GM12878 (cell line): ENCODE results near the gene TMEM144. TPM values are rescaled to one million over a fixed set of nuclear protein-coding genes. Genes with fewer than 3 reads are reported as not detected.

Experiments
- ATAC-seq: fragments of 200-7000 bp; cut with Tn5 transposase; 3 replicates; pipeline ENCODE4 v1.9.1; 2020; ENCODE audit warnings: mild to moderate bottlenecking, moderate library complexity
- BruUV-seq: library from RNA; stranded (reverse); fragments of 400-500 nt; replicated peaks from 2 replicates; lab custom pipeline; 2021; lab: Mats Ljungman, UMichigan
- CTCF ChIA-PET: fragments of 300-600 bp; sonication (Branson Sonifier 250); formaldehyde crosslinking; extraction: SDS; loops from one replicate; lab custom pipeline; 2021; ENCODE audit warnings: inconsistent platforms; lab: Yijun Ruan, JAX
- POLR2A ChIA-PET: fragments of 350-600 bp; formaldehyde crosslinking; extraction: SDS; loops from one replicate; lab custom pipeline; 2021; ENCODE audit warnings: inconsistent platforms; lab: Charles Lee
- RAD21 ChIA-PET: fragments of 300-600 bp; sonication (Branson Sonifier 250); formaldehyde crosslinking; loops from one replicate; lab custom pipeline; 2023; ENCODE audit warnings: antibody characterized with exemption; ENCODE audit not compliant: unreplicated experiment; lab: Charles Lee
- SMC1A ChIA-PET: fragments of 300-600 bp; sonication (Branson Sonifier 250); formaldehyde crosslinking; loops from one replicate; lab custom pipeline; 2023; ENCODE audit not compliant: unreplicated experiment, uncharacterized antibody; lab: Charles Lee
- DNase-seq: peaks from one replicate; pipeline ENCODE4 v3.0.0-alpha.2; 2011; ENCODE audit warnings: low read depth, low spot score
- FAIRE-seq: peaks from 3 replicates; lab custom pipeline; 2011; peaks lifted over from hg19 to GRCh38; lab: Jason Lieb, UNC
- H2AFZ ChIP-seq: 2 replicates; pipeline ENCODE4 v1.6.0; 2011; ENCODE audit warnings: low read depth, low read length, control low read depth; ENCODE audit not compliant: control insufficient read depth
- H3K27ac ChIP-seq: 2 replicates; pipeline ENCODE4 v1.5.1; 2011; ENCODE audit warnings: control low read depth; ENCODE audit not compliant: control insufficient read depth, insufficient read depth
- H3K27me3 ChIP-seq, 2 experiments: replicated peaks in 1 of 2; 2 replicates each; pipeline versions ENCODE4 v1.6.0 to v1.6.1; 2011; ENCODE audit warnings: low read length in 1 of 2; ENCODE audit not compliant: control insufficient read depth in 2 of 2, insufficient read depth in 2 of 2
- H3K36me3 ChIP-seq, 2 experiments: 2 replicates each; pipeline ENCODE4 v1.5.1; 2011; ENCODE audit warnings: low read length in 1 of 2; ENCODE audit not compliant: control insufficient read depth in 2 of 2, insufficient read depth in 2 of 2
- H3K4me1 ChIP-seq: 2 replicates; pipeline ENCODE4 v1.6.1; 2011; ENCODE audit warnings: mild to moderate bottlenecking, low read length, moderate library complexity, mixed read lengths; ENCODE audit not compliant: control insufficient read depth, insufficient read depth
- H3K4me2 ChIP-seq: 2 replicates; pipeline ENCODE4 v1.6.0; 2011; ENCODE audit warnings: control low read depth; ENCODE audit not compliant: control insufficient read depth, insufficient read depth
- H3K4me3 ChIP-seq: fragments of 200-600 bp; sonication (generic); 2 replicates; pipeline ENCODE4 v1.5.1; 2016
- H3K79me2 ChIP-seq: 2 replicates; pipeline ENCODE4 v1.6.0; 2011; ENCODE audit warnings: low read length; ENCODE audit not compliant: control insufficient read depth, insufficient read depth
- H3K9ac ChIP-seq: 2 replicates; pipeline ENCODE4 v1.8.0; 2011; ENCODE audit warnings: low read length, control low read depth, mixed read lengths; ENCODE audit not compliant: control insufficient read depth, insufficient read depth
- H3K9me3 ChIP-seq: replicated peaks from 3 replicates; pipeline ENCODE4 v1.5.1; 2011; ENCODE audit warnings: mild to moderate bottlenecking, low read length; ENCODE audit not compliant: control insufficient read depth, insufficient read depth
- H4K20me1 ChIP-seq: 2 replicates; pipeline ENCODE4 v1.6.0; 2011; ENCODE audit not compliant: control insufficient read depth, insufficient read depth
- ATF7 ChIP-seq: fragments of 450-650 bp; IDR thresholded peaks from 2 replicates; pipeline ENCODE4 v1.6.1; 2016; ENCODE audit warnings: low read depth, mild to moderate bottlenecking
- MTA3 ChIP-seq: IDR thresholded peaks from 2 replicates; pipeline ENCODE4 v1.6.1; 2012; ENCODE audit warnings: low read length, inconsistent platforms, borderline replicate concordance
- NFYA ChIP-seq: IDR thresholded peaks from 2 replicates; pipeline ENCODE4 v1.6.1; 2011; ENCODE audit warnings: low read depth, mild to moderate bottlenecking, low read length, improper control_type of control experiment, borderline replicate concordance
- ZBED1 ChIP-seq: IDR thresholded peaks from 2 replicates; pipeline ENCODE4 v1.6.1; 2016; ENCODE audit warnings: borderline replicate concordance
- ZBTB11 ChIP-seq: fragments of 450-650 bp; formaldehyde crosslinking; IDR thresholded peaks from 2 replicates; pipeline ENCODE4 v1.5.0; 2022; ENCODE audit warnings: mild to moderate bottlenecking, missing genetic modification characterization
- ZNF24 ChIP-seq: fragments of 450-650 bp; IDR thresholded peaks from 2 replicates; pipeline ENCODE4 v1.6.1; 2017; ENCODE audit warnings: antibody characterized with exemption, mild to moderate bottlenecking
- WGBS: methylation state at CpG from one replicate; pipeline ENCODE4 v1.1.6; 2016; ENCODE audit warnings: low lambda C conversion rate; ENCODE audit not compliant: insufficient replicate concordance, insufficient coverage; ENCODE audit errors: missing lambda C conversion rate; 5-methylcytosine and 5-hydroxymethylcytosine counted together
- in situ Hi-C: fragments of 300-500 bp; cut with MboI; formaldehyde crosslinking; loops from 9 replicates; pipeline ENCODE4 v1.14.3; 2018; ENCODE audit warnings: mixed read lengths
- intact Hi-C: fragments of 100-400 bp; cut with micrococcal nuclease; formaldehyde crosslinking; loops from one replicate; pipeline ENCODE4 v1.14.2; 2022; ENCODE audit not compliant: unreplicated experiment
- polyA plus RNA-seq, 11 experiments: library from polyadenylated mRNA; depleted of rRNA in 4 of 11; unstranded in 6 of 11; stranded (reverse) in 5 of 11; fragments of >200 nt; fragmentation: Nextera tagmentation in 4 of 11; fragmentation: Illumina TruSeq in 1 of 11; extraction: Ambion mirVana in 4 of 11; extraction: Trizol in 1 of 11; gene quantifications; 1 replicate in 1 of 11; 2 replicates in 10 of 11; pipeline versions ENCODE4 v1.2.1 to v1.2.3, GENCODE V29; 2011 to 2016; ENCODE audit warnings: inconsistent platforms in 2 of 11, missing spikeins in 2 of 11, low read depth in 1 of 11
- total RNA-seq, 4 experiments: library from RNA; depleted of rRNA in 3 of 4; stranded (reverse); fragments of >200 nt in 3 of 4; fragmentation: Illumina TruSeq in 1 of 4; extraction: Trizol in 1 of 4; gene quantifications; 2 replicates each; pipeline versions ENCODE4 v1.2.1 to v1.2.3, GENCODE V29; 2013 to 2021

TMEM144 gene
- total and polyA plus RNA-seq, 10 of the 15 experiments (the other 5 are each of a cell fraction or from before 2014, with no cell fraction given): 0.08 to 1.8 (median 1.4) TPM

GRCh38 chr4:158192439-158193158 is 17.7 kb upstream of the TMEM144 start:
- Histone ChIP-seq H3K27ac (no peak overlapping the region), H3K4me1 (no peaks in the 10 kb centered on the region), H3K27me3 (no peaks in the 10 kb centered on the region), H2AFZ (no peak overlapping the region), H3K36me3 (no peaks in the 10 kb centered on the region), H4K20me1 (no peaks in the 10 kb centered on the region), H3K79me2 (no peaks in the 10 kb centered on the region), H3K4me3 (no peak overlapping the region), H3K4me2 (no peak overlapping the region), H3K9me3 (no peaks in the 10 kb centered on the region), H3K9ac (no peak overlapping the region)
- DNase-seq: no peak
- CTCF ChIA-PET: interaction anchor here (0.7 to 2.8 kb wide), 6 partner anchors 10 to 63 kb away, joined by 3 to 14 read pairs (median 3); no protein-coding TSS in a partner anchor
- POLR2A ChIA-PET: no interaction called here
- in situ Hi-C loops (no loop called here), intact Hi-C loops (loop anchor here (2.0 kb wide), 1 partner anchor 62 kb away; no protein-coding TSS in a partner anchor)
- RAD21 ChIA-PET: interaction anchor here (0.7 kb wide), 1 partner anchor 51 kb away, joined by 3 read pairs; no protein-coding TSS in a partner anchor
- WGBS: 37% methylated on average over 5 of the region's 5 CpGs
- no peak for FAIRE-seq
- no peak for ATAC-seq
- TF ChIP-seq ZBTB11 (no peak), ZNF24 (no peak), ZBED1 (no peak), MTA3 (no peak), ATF7 (no peak), NFYA (no peak)
- no TSS peak for BruUV-seq
- SMC1A ChIA-PET: interaction anchor here (0.6 to 1.3 kb wide), 2 partner anchors 9 to 224 kb away, joined by 3 read pairs; no protein-coding TSS in a partner anchor
